ENCODE data around the gene PLCXD1. TPM values are rescaled to one million over a fixed set of nuclear protein-coding genes. Genes with fewer than 3 reads are reported as not detected.

PLCXD1 gene
- total and polyA plus RNA-seq, 7 experiments from 2014 or later = 3.2 to 51.1 (median 30.7) TPM

GRCh38 chrX:312621-313331 is 31.6 kb downstream of the PLCXD1 start:
- no peaks in the 10 kb centered on the region for H3K9me3 ChIP-seq (ENCODE audit: control insufficient read depth in 2 of 3, low read length in 3 of 3)
- Mint-ChIP-seq H3K4me3 (no peak overlapping the region), H3K27me3 (no peaks in the 10 kb centered on the region), H3K36me3 (peaks cover 11 to 28% (median 15%) of the 10 kb centered on the region in 5 donors), H3K4me1 (peaks cover under 1 to 8% (median 1%) of the 10 kb centered on the region in 7 donors), H3K27ac (no peak overlapping the region), H3K9me3 (no peaks in the 10 kb centered on the region)
- peaks cover 4 to 13% of the 10 kb centered on the region in 2 donors for H3K4me1 ChIP-seq (ENCODE audit: control insufficient read depth in 2 of 2, insufficient read depth in 2 of 2, low read length in 2 of 2)
- no peak overlapping the region for H3K27ac ChIP-seq (ENCODE audit: low read depth, low read length)
- no peak overlapping the region for H3K4me3 ChIP-seq (ENCODE audit: low read length)
- intact Hi-C loops (cut with micrococcal nuclease) = no loop called here
- peak; percentile 17 for ATAC-seq
- ChIA-PET CTCF (no interaction called here), POLR2A (no interaction called here)
- DNase-seq = no peak
- H3K36me3 ChIP-seq (ENCODE audit: control insufficient read depth in 2 of 3, insufficient read depth in 3 of 3, low read length in 3 of 3) = peaks cover 8 to 77% (median 20%) of the 10 kb centered on the region in 3 experiments
- H3K27me3 ChIP-seq (ENCODE audit: control insufficient read depth in 2 of 2, insufficient read depth in 2 of 2, low read length in 2 of 2) = no peaks in the 10 kb centered on the region

GRCh38 chrX:313546-313945 is 32.4 kb downstream of the PLCXD1 start:
- Mint-ChIP-seq H3K27ac (peak overlapping the region in 2 of 9 donors; percentile 45 to 58), H3K9me3 (peaks cover 0 to 4% (median 0%) of the 10 kb centered on the region in 11 donors), H3K4me1 (peaks cover 4 to 13% (median 5%) of the 10 kb centered on the region in 7 donors), H3K4me3 (peak overlapping the region in 1 of 10 donors; percentile 43), H3K36me3 (peaks cover 11 to 22% (median 16%) of the 10 kb centered on the region in 5 donors), H3K27me3 (peaks cover 0 to 3% (median 0%) of the 10 kb centered on the region in 5 donors)
- no peak for DNase-seq
- Histone ChIP-seq H3K9me3 (ENCODE audit: control insufficient read depth in 2 of 3, low read length in 3 of 3) (no peaks in the 10 kb centered on the region), H3K36me3 (ENCODE audit: control insufficient read depth in 2 of 3, insufficient read depth in 3 of 3, low read length in 3 of 3) (peaks cover 8 to 70% (median 20%) of the 10 kb centered on the region in 3 experiments), H3K4me3 (ENCODE audit: low read length) (no peak overlapping the region), H3K4me1 (ENCODE audit: control insufficient read depth in 2 of 2, insufficient read depth in 2 of 2, low read length in 2 of 2) (peaks cover 4 to 13% of the 10 kb centered on the region in 2 donors), H3K27me3 (ENCODE audit: control insufficient read depth in 2 of 2, insufficient read depth in 2 of 2, low read length in 2 of 2) (no peaks in the 10 kb centered on the region), H3K27ac (ENCODE audit: low read depth, low read length) (no peak overlapping the region)
- CTCF ChIA-PET = no interaction called here
- intact Hi-C loops (cut with micrococcal nuclease) = no loop called here
- ATAC-seq = no peak
- POLR2A ChIA-PET = no interaction called here

GRCh38 chrX:314049-314448 is 32.9 kb downstream of the PLCXD1 start:
- peaks cover 4 to 13% (median 5%) of the 10 kb centered on the region in 7 donors for H3K4me1 Mint-ChIP-seq
- peak overlapping the region in 1 of 9 donors; percentile 45 for H3K27ac Mint-ChIP-seq
- CTCF ChIA-PET = no interaction called here
- POLR2A ChIA-PET = no interaction called here
- no peak overlapping the region for H3K27ac ChIP-seq (ENCODE audit: low read depth, low read length)
- peaks cover 8 to 66% (median 18%) of the 10 kb centered on the region in 3 experiments for H3K36me3 ChIP-seq (ENCODE audit: control insufficient read depth in 2 of 3, insufficient read depth in 3 of 3, low read length in 3 of 3)
- H3K4me1 ChIP-seq (ENCODE audit: control insufficient read depth in 2 of 2, insufficient read depth in 2 of 2, low read length in 2 of 2) = peaks cover 4 to 13% of the 10 kb centered on the region in 2 donors
- peaks cover 0 to 3% (median 0%) of the 10 kb centered on the region in 5 donors for H3K27me3 Mint-ChIP-seq
- H3K9me3 Mint-ChIP-seq = peaks cover 0 to 6% (median 0%) of the 10 kb centered on the region in 11 donors
- H3K27me3 ChIP-seq (ENCODE audit: control insufficient read depth in 2 of 2, insufficient read depth in 2 of 2, low read length in 2 of 2) = no peaks in the 10 kb centered on the region
- ATAC-seq (no peak), DNase-seq (no peak)
- peaks cover 11 to 22% (median 16%) of the 10 kb centered on the region in 5 donors for H3K36me3 Mint-ChIP-seq
- intact Hi-C loops (cut with micrococcal nuclease) = no loop called here
- no peaks in the 10 kb centered on the region for H3K9me3 ChIP-seq (ENCODE audit: control insufficient read depth in 2 of 3, low read length in 3 of 3)
- H3K4me3 ChIP-seq (ENCODE audit: low read length) = no peak overlapping the region
- H3K4me3 Mint-ChIP-seq = no peak overlapping the region

- Mint-ChIP-seq H3K4me3 (no peak overlapping the region), H3K27me3 (peaks cover 0 to 3% (median 0%) of the 10 kb centered on the region in 5 donors), H3K4me1 (peaks cover 4 to 13% (median 5%) of the 10 kb centered on the region in 7 donors), H3K36me3 (peaks cover 11 to 19% (median 14%) of the 10 kb centered on the region in 5 donors), H3K9me3 (peaks cover 0 to 6% (median 0%) of the 10 kb centered on the region in 11 donors), H3K27ac (no peak overlapping the region)
- H3K36me3 ChIP-seq (ENCODE audit: control insufficient read depth in 2 of 3, insufficient read depth in 3 of 3, low read length in 3 of 3) = peaks cover 8 to 66% (median 14%) of the 10 kb centered on the region in 3 experiments
- no peaks in the 10 kb centered on the region for H3K27me3 ChIP-seq (ENCODE audit: control insufficient read depth in 2 of 2, insufficient read depth in 2 of 2, low read length in 2 of 2)
- ChIA-PET CTCF (no interaction called here), POLR2A (no interaction called here)
- ATAC-seq (no peak), DNase-seq (no peak)
- H3K27ac ChIP-seq (ENCODE audit: low read depth, low read length) = no peak overlapping the region
- H3K9me3 ChIP-seq (ENCODE audit: control insufficient read depth in 2 of 3, low read length in 3 of 3) = no peaks in the 10 kb centered on the region
- H3K4me1 ChIP-seq (ENCODE audit: control insufficient read depth in 2 of 2, insufficient read depth in 2 of 2, low read length in 2 of 2) = peaks cover 7 to 13% of the 10 kb centered on the region in 2 donors
- no peak overlapping the region for H3K4me3 ChIP-seq (ENCODE audit: low read length)
- intact Hi-C loops (cut with micrococcal nuclease) = loop anchor here (5.0 kb wide), 4 partner anchors 892 to 1277 kb away; partner anchors contain the start of genes AKAP17A (in 1 of the 2) and SLC25A6 (in 1 of the 2)
Observed at GRCh38 chrX:314781-315595, 33.8 kb downstream of the PLCXD1 start.

GRCh38 chrX:316351-317325 is 35.5 kb downstream of the PLCXD1 start:
- H3K4me1 Mint-ChIP-seq = peaks cover 4 to 20% (median 13%) of the 10 kb centered on the region in 7 donors

More at GRCh38 chrX:316351-317325, 35.5 kb downstream of the PLCXD1 start:
- peaks cover 8 to 54% (median 9%) of the 10 kb centered on the region in 3 experiments for H3K36me3 ChIP-seq (ENCODE audit: control insufficient read depth in 2 of 3, insufficient read depth in 3 of 3, low read length in 3 of 3)
- Mint-ChIP-seq H3K4me3 (peak overlapping the region in 8 of 10 donors; percentile 35 to 85 (median 56)), H3K9me3 (peaks cover 0 to 6% (median 0%) of the 10 kb centered on the region in 11 donors), H3K27ac (peak overlapping the region in 6 of 9 donors; percentile 33 to 96 (median 58)), H3K36me3 (peaks cover 11 to 16% (median 13%) of the 10 kb centered on the region in 5 donors), H3K27me3 (peaks cover 0 to 3% (median 0%) of the 10 kb centered on the region in 5 donors)
- peak in 1 of 9 donors; percentile 14 for DNase-seq
- ATAC-seq = no peak
- CTCF ChIA-PET = no interaction called here
- H3K27ac ChIP-seq (ENCODE audit: low read depth, low read length) = peak overlapping the region; percentile 19
- H3K9me3 ChIP-seq (ENCODE audit: control insufficient read depth in 2 of 3, low read length in 3 of 3) = no peaks in the 10 kb centered on the region
- intact Hi-C loops (cut with micrococcal nuclease) = loop anchor here (5.0 kb wide), 4 partner anchors 891 to 1276 kb away; partner anchors contain the start of genes AKAP17A (in 1 of the 2) and SLC25A6 (in 1 of the 2)
- peaks cover 13 to 15% of the 10 kb centered on the region in 2 donors for H3K4me1 ChIP-seq (ENCODE audit: control insufficient read depth in 2 of 2, insufficient read depth in 2 of 2, low read length in 2 of 2)
- no peaks in the 10 kb centered on the region for H3K27me3 ChIP-seq (ENCODE audit: control insufficient read depth in 2 of 2, insufficient read depth in 2 of 2, low read length in 2 of 2)
- no peak overlapping the region for H3K4me3 ChIP-seq (ENCODE audit: low read length)
- POLR2A ChIA-PET = no interaction called here

Measured in naive thymus-derived CD4-positive, alpha-beta T cell (primary cell).